Dedifferentiated amniotic fluid mesenchymal stem cell (primary cell): ENCODE data around the gene AMOTL2.

Experiments
- DNase-seq: peaks from one replicate; pipeline ENCODE4 v3.0.0-alpha.2; 2016; ENCODE audit errors: extremely low spot score

Gene AMOTL2

GRCh38 chr3:134352031-134352671 is 22.1 kb downstream of the AMOTL2 start:
- no peak for DNase-seq

GRCh38 chr3:134351427-134351826 is 22.8 kb downstream of the AMOTL2 start:
- no peak for DNase-seq

GRCh38 chr3:134350861-134351311 is 23.4 kb downstream of the AMOTL2 start:
- no peak for DNase-seq

- no peak for DNase-seq
These were observed 24.0 kb downstream of the AMOTL2 start for GRCh38 chr3:134350266-134350665.

- DNase-seq: no peak
These were observed 25.7 kb downstream of the AMOTL2 start for GRCh38 chr3:134348524-134348923.

GRCh38 chr3:134347551-134347950 is 26.7 kb downstream of the AMOTL2 start:
- no peak for DNase-seq

GRCh38 chr3:134346744-134347143 is 27.5 kb downstream of the AMOTL2 start:
- no peak for DNase-seq

- DNase-seq: no peak
These were observed 29.0 kb downstream of the AMOTL2 start for GRCh38 chr3:134345202-134345601.

- DNase-seq: no peak
These were observed 29.7 kb downstream of the AMOTL2 start for GRCh38 chr3:134344560-134344959.

- no peak for DNase-seq
These were observed 32.0 kb downstream of the AMOTL2 start for GRCh38 chr3:134342259-134342658.

GRCh38 chr3:134341389-134341788 is 32.9 kb downstream of the AMOTL2 start:
- DNase-seq: no peak

GRCh38 chr3:134340982-134341365 is 33.3 kb downstream of the AMOTL2 start:
- DNase-seq: no peak

GRCh38 chr3:134340362-134340981 is 33.8 kb downstream of the AMOTL2 start:
- no peak for DNase-seq

GRCh38 chr3:134339913-134340312 is 34.3 kb downstream of the AMOTL2 start:
- DNase-seq: no peak

- no peak for DNase-seq
These were observed 34.9 kb downstream of the AMOTL2 start for GRCh38 chr3:134339331-134339730.

- no peak for DNase-seq
These were observed 35.6 kb downstream of the AMOTL2 start for GRCh38 chr3:134338516-134339261.

GRCh38 chr3:134338201-134338512 is 36.1 kb downstream of the AMOTL2 start:
- DNase-seq: no peak

- no peak for DNase-seq
These were observed 36.6 kb downstream of the AMOTL2 start for GRCh38 chr3:134337511-134338200.

GRCh38 chr3:134337071-134337482 is 37.2 kb downstream of the AMOTL2 start:
- DNase-seq: no peak

GRCh38 chr3:134336587-134336986 is 37.7 kb downstream of the AMOTL2 start:
- no peak for DNase-seq

- no peak for DNase-seq
These were observed 39.4 kb downstream of the AMOTL2 start for GRCh38 chr3:134334901-134335280.

GRCh38 chr3:134334231-134334900 is 39.9 kb downstream of the AMOTL2 start:
- no peak for DNase-seq
